K562 (cell line): ENCODE measurements around the gene MALAT1. TPM values are rescaled to one million over a fixed set of nuclear protein-coding genes. Genes with fewer than 3 reads are reported as not detected.

Experiments
- CAMTA2 ChIP-seq: fragments of 250-450 bp; sonication (Bioruptor Pico); conservative IDR thresholded peaks from 2 replicates; pipeline ENCODE4 v1.5.1; 2022
- CSDE1 ChIP-seq, 2 experiments: fragments of 450-650 bp; IDR thresholded peaks; 2 replicates each; pipeline ENCODE4 v1.6.1; 2016; ENCODE audit warnings: mild to moderate bottlenecking in 1 of 2
- FOXA3 ChIP-seq, 2 experiments: fragments of 450-650 bp in 1 of 2; sonication (generic) in 1 of 2; formaldehyde crosslinking; IDR thresholded peaks in 1 of 2; conservative IDR thresholded peaks in 1 of 2; 2 replicates each; pipeline versions ENCODE4 v1.4.0 to v1.8.0; 2020 to 2022; ENCODE audit warnings: mild to moderate bottlenecking in 2 of 2, missing genetic modification reagents in 1 of 2
- ILF3 ChIP-seq: fragments of 450-650 bp; IDR thresholded peaks from 2 replicates; pipeline ENCODE4 v1.6.1; 2018; ENCODE audit warnings: antibody characterized with exemption, mild to moderate bottlenecking, moderate library complexity, borderline replicate concordance
- MCM2 ChIP-seq: fragments of 450-650 bp; IDR thresholded peaks from 2 replicates; pipeline ENCODE4 v1.6.1; 2017; ENCODE audit warnings: low read depth, mild to moderate bottlenecking
- NR3C1 ChIP-seq: sonication (generic); formaldehyde crosslinking; IDR thresholded peaks from 2 replicates; pipeline ENCODE4 v1.8.1; 2022; ENCODE audit warnings: missing genetic modification reagents
- POLR2AphosphoS2 ChIP-seq: IDR thresholded peaks from 2 replicates; pipeline ENCODE4 v1.6.1; 2012; ENCODE audit warnings: low read length, improper control_type of control experiment
- RBM22 ChIP-seq: fragments of 200-400 bp; formaldehyde crosslinking; IDR thresholded peaks from 2 replicates; pipeline ENCODE4 v1.6.1; 2018; ENCODE audit warnings: low read length, low read depth; ENCODE audit not compliant: poor library complexity, severe bottlenecking
- SNRNP70 ChIP-seq: fragments of 200-400 bp; formaldehyde crosslinking; optimal IDR thresholded peaks from 2 replicates; pipeline ENCODE3; 2017; ENCODE audit warnings: low read depth, low read length
- SP1 ChIP-seq: sonication (generic); formaldehyde crosslinking; IDR thresholded peaks from 2 replicates; pipeline ENCODE4 v1.8.1; 2022; ENCODE audit warnings: mild to moderate bottlenecking, missing genetic modification reagents
- SREBF2 ChIP-seq: sonication (generic); formaldehyde crosslinking; IDR thresholded peaks from 2 replicates; pipeline ENCODE4 v1.4.0; 2020; ENCODE audit warnings: mild to moderate bottlenecking, missing genetic modification reagents
- WHSC1 ChIP-seq: IDR thresholded peaks from one replicate; pipeline ENCODE4 v1.6.1; 2012; ENCODE audit warnings: low read length, control low read depth, inconsistent platforms
- ZNF121 ChIP-seq: sonication (generic); formaldehyde crosslinking; conservative IDR thresholded peaks from 2 replicates; pipeline ENCODE4 v1.8.0; 2022; ENCODE audit warnings: missing genetic modification reagents
- ZNF354B ChIP-seq: fragments of 250-450 bp; sonication (Bioruptor Pico); IDR thresholded peaks from 2 replicates; pipeline ENCODE4 v1.4.0; 2020
- ZNF561 ChIP-seq: fragments of 450-650 bp; formaldehyde crosslinking; conservative IDR thresholded peaks from 2 replicates; pipeline ENCODE4 v1.4.0; 2020; ENCODE audit warnings: mild to moderate bottlenecking, moderate library complexity
- ZNF764 ChIP-seq: fragments of 250-450 bp; sonication (Bioruptor Pico); IDR thresholded peaks from 2 replicates; pipeline ENCODE4 v1.4.0; 2020; ENCODE audit warnings: low read depth, mild to moderate bottlenecking, moderate library complexity
- ZNF830 ChIP-seq: fragments of 250-450 bp; sonication (Bioruptor Pico); IDR thresholded peaks from 2 replicates; pipeline ENCODE4 v1.5.0; 2021; ENCODE audit warnings: mild to moderate bottlenecking
- polyA plus RNA-seq, 8 experiments: library from polyadenylated mRNA; depleted of rRNA in 4 of 8; stranded (reverse) in 5 of 8; unstranded in 3 of 8; fragments of >200 nt; fragmentation: Nextera tagmentation in 2 of 8; fragmentation: Illumina TruSeq in 1 of 8; extraction: Ambion mirVana in 2 of 8; extraction: Trizol in 1 of 8; gene quantifications; 2 replicates each; pipeline versions ENCODE4 v1.2.1 to v1.2.3, GENCODE V29; 2011 to 2014; ENCODE audit warnings: inconsistent platforms in 1 of 8, missing spikeins in 1 of 8
- total RNA-seq, 7 experiments: library from RNA; depleted of rRNA in 6 of 7; stranded (reverse); fragments of >200 nt in 6 of 7; fragmentation: Illumina TruSeq in 2 of 7; extraction: Trizol in 2 of 7; gene quantifications; 2 replicates each; pipeline versions ENCODE4 v1.2.1 to v1.2.3, GENCODE V29; 2011 to 2021; ENCODE audit warnings: low replicate concordance in 1 of 7
- TF ChIP-seq, protein P1 (sequence below): fragments of 450-650 bp; IDR thresholded peaks from 2 replicates; pipeline ENCODE4 v1.6.1; 2018; ENCODE audit not compliant: partially characterized antibody
- TF ChIP-seq, protein P2 (sequence below), 2 experiments: fragments of 200-800 bp in 1 of 2; sonication (Bioruptor generic) in 1 of 2; sonication (generic) in 1 of 2; formaldehyde crosslinking in 1 of 2; IDR thresholded peaks in 1 of 2; conservative IDR thresholded peaks in 1 of 2; 2 replicates each; pipeline versions ENCODE4 v1.5.0 to v1.6.1; 2016 to 2020; ENCODE audit warnings: missing compliant biosample characterization in 1 of 2, missing genetic modification characterization in 1 of 2, missing genetic modification reagents in 1 of 2
- TF ChIP-seq, protein P3 (sequence below): fragments of 450-650 bp; formaldehyde crosslinking; IDR thresholded peaks from 2 replicates; pipeline ENCODE4 v1.4.0; 2022; ENCODE audit warnings: missing genetic modification characterization

MALAT1 gene
- total and polyA plus RNA-seq, 9 of the 15 experiments (the other 6 are each of a cell fraction or from before 2014, with no cell fraction given), result 363 to 8,715 (median 2,351) TPM

- TF ChIP-seq, protein P1, sequence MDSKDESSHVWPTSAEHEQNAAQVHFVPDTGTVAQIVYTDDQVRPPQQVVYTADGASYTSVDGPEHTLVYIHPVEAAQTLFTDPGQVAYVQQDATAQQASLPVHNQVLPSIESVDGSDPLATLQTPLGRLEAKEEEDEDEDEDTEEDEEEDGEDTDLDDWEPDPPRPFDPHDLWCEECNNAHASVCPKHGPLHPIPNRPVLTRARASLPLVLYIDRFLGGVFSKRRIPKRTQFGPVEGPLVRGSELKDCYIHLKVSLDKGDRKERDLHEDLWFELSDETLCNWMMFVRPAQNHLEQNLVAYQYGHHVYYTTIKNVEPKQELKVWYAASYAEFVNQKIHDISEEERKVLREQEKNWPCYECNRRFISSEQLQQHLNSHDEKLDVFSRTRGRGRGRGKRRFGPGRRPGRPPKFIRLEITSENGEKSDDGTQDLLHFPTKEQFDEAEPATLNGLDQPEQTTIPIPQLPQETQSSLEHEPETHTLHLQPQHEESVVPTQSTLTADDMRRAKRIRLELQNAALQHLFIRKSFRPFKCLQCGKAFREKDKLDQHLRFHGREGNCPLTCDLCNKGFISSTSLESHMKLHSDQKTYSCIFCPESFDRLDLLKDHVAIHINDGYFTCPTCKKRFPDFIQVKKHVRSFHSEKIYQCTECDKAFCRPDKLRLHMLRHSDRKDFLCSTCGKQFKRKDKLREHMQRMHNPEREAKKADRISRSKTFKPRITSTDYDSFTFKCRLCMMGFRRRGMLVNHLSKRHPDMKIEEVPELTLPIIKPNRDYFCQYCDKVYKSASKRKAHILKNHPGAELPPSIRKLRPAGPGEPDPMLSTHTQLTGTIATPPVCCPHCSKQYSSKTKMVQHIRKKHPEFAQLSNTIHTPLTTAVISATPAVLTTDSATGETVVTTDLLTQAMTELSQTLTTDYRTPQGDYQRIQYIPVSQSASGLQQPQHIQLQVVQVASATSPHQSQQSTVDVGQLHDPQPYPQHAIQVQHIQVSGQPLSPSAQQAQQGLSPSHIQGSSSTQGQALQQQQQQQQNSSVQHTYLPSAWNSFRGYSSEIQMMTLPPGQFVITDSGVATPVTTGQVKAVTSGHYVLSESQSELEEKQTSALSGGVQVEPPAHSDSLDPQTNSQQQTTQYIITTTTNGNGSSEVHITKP, result no peak
- TF ChIP-seq RBM22 (peak; percentile 65), CSDE1 (IDR thresholded peaks at IDR 0.05) (no peak), FOXA3 (CRISPR knock-in tag; conservative IDR thresholded peaks at IDR 0.05 in 1 of 2, IDR thresholded peaks at IDR 0.05 in 1 of 2) (no peak), ZNF121 (CRISPR knock-in tag) (no peak), ZNF561 (CRISPR knock-in tag) (no peak), SNRNP70 (no peak), NR3C1 (CRISPR knock-in tag) (no peak), SP1 (CRISPR knock-in tag) (no peak), CAMTA2 (CRISPR knock-in tag) (no peak), POLR2AphosphoS2 (no peak), MCM2 (no peak), ZNF764 (CRISPR knock-in tag) (no peak), ZNF354B (no peak), SREBF2 (CRISPR knock-in tag) (no peak), WHSC1 (no peak), ZNF830 (CRISPR knock-in tag) (no peak), ILF3 (no peak)
- TF ChIP-seq, protein P2, sequence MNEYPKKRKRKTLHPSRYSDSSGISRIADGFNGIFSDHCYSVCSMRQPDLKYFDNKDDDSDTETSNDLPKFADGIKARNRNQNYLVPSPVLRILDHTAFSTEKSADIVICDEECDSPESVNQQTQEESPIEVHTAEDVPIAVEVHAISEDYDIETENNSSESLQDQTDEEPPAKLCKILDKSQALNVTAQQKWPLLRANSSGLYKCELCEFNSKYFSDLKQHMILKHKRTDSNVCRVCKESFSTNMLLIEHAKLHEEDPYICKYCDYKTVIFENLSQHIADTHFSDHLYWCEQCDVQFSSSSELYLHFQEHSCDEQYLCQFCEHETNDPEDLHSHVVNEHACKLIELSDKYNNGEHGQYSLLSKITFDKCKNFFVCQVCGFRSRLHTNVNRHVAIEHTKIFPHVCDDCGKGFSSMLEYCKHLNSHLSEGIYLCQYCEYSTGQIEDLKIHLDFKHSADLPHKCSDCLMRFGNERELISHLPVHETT (CRISPR knock-in tag; conservative IDR thresholded peaks at IDR 0.05 in 1 of 2, IDR thresholded peaks at IDR 0.05 in 1 of 2), result no peak
- TF ChIP-seq, protein P3, sequence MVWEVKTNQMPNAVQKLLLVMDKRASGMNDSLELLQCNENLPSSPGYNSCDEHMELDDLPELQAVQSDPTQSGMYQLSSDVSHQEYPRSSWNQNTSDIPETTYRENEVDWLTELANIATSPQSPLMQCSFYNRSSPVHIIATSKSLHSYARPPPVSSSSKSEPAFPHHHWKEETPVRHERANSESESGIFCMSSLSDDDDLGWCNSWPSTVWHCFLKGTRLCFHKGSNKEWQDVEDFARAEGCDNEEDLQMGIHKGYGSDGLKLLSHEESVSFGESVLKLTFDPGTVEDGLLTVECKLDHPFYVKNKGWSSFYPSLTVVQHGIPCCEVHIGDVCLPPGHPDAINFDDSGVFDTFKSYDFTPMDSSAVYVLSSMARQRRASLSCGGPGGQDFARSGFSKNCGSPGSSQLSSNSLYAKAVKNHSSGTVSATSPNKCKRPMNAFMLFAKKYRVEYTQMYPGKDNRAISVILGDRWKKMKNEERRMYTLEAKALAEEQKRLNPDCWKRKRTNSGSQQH (CRISPR knock-in tag), result no peak
Measured at GRCh38 chr11:65498042-65498726, 661 bp upstream of the MALAT1 start (continued).
